IMR-90 (cell line): ENCODE measurements around the gene PTPN13. TPM values are rescaled to one million over a fixed set of nuclear protein-coding genes. Genes with fewer than 3 reads are reported as not detected.
A peak's percentile ranks its signal among the peaks of the same experiment; 100 is the strongest.

Source experiments
- ATAC-seq: fragments of 200-7000 bp; cut with Tn5 transposase; 2 replicates; pipeline ENCODE4 v1.9.1; 2020; ENCODE audit warnings: low read depth, mild to moderate bottlenecking, moderate library complexity
- BruUV-seq: library from RNA; stranded (reverse); fragments of 400-500 nt; replicated peaks from 2 replicates; lab custom pipeline; 2021; lab: Mats Ljungman, UMichigan
- CTCF ChIA-PET: fragments of 300-600 bp; formaldehyde crosslinking; extraction: SDS; loops from one replicate; lab custom pipeline; 2021; ENCODE audit warnings: antibody characterized with exemption; lab: Yijun Ruan, JAX
- POLR2A ChIA-PET: fragments of 300-600 bp; sonication (Branson Sonifier 250); formaldehyde crosslinking; loops from one replicate; lab custom pipeline; 2022; ENCODE audit warnings: antibody characterized with exemption; ENCODE audit not compliant: unreplicated experiment; lab: Charles Lee
- DNase-seq: peaks from one replicate; pipeline ENCODE4 v3.0.0; 2013
- H2AFZ ChIP-seq: replicated peaks from 2 replicates; pipeline ENCODE3; 2013; ENCODE audit warnings: low read length, mild to moderate bottlenecking; ENCODE audit not compliant: poor library complexity
- H2AK5ac ChIP-seq: 2 replicates; pipeline ENCODE4 v1.6.1; 2013; ENCODE audit warnings: low read depth, low read length, inconsistent platforms
- H2AK9ac ChIP-seq: replicated peaks from 2 replicates; pipeline ENCODE3; 2013; ENCODE audit warnings: mild to moderate bottlenecking, low read depth, low read length, moderate library complexity; ENCODE audit not compliant: poor library complexity
- H2BK120ac ChIP-seq: 2 replicates; pipeline ENCODE4 v1.6.1; 2013; ENCODE audit warnings: low read depth, low read length, inconsistent platforms
- H2BK15ac ChIP-seq: 3 replicates; pipeline ENCODE4 v1.6.1; 2013; ENCODE audit warnings: low read depth, low read length, inconsistent platforms
- H2BK20ac ChIP-seq: 2 replicates; pipeline ENCODE4 v1.6.1; 2013; ENCODE audit warnings: low read depth, mild to moderate bottlenecking, inconsistent platforms, low read length, moderate library complexity
- H2BK5ac ChIP-seq: 2 replicates; pipeline ENCODE4 v1.6.1; 2013; ENCODE audit warnings: mild to moderate bottlenecking, low read depth, low read length, inconsistent platforms; ENCODE audit not compliant: poor library complexity, severe bottlenecking
- H3K14ac ChIP-seq: replicated peaks from 2 replicates; pipeline ENCODE4 v1.6.1; 2013; ENCODE audit warnings: low read depth, low read length, inconsistent platforms
- H3K18ac ChIP-seq: 2 replicates; pipeline ENCODE4 v1.6.1; 2013; ENCODE audit warnings: low read depth, low read length, control low read depth
- H3K23ac ChIP-seq: 2 replicates; pipeline ENCODE4 v1.6.1; 2013; ENCODE audit warnings: low read depth, low read length, inconsistent platforms
- H3K27ac ChIP-seq: 2 replicates; pipeline ENCODE4 v1.5.1; 2013; ENCODE audit warnings: mild to moderate bottlenecking, control low read depth, low read length; ENCODE audit not compliant: insufficient read depth
- H3K27me3 ChIP-seq: 2 replicates; pipeline ENCODE4 v1.6.1; 2013; ENCODE audit warnings: low read length; ENCODE audit not compliant: control insufficient read depth, insufficient read depth
- H3K36me3 ChIP-seq: 2 replicates; pipeline ENCODE4 v1.6.1; 2013; ENCODE audit warnings: low read length, mixed read lengths; ENCODE audit not compliant: control insufficient read depth, insufficient read depth
- H3K4ac ChIP-seq: 2 replicates; pipeline ENCODE4 v1.6.1; 2013; ENCODE audit warnings: low read depth, low read length, inconsistent platforms
- H3K4me1 ChIP-seq: 2 replicates; pipeline ENCODE4 v1.6.1; 2013; ENCODE audit warnings: low read length, mixed read lengths; ENCODE audit not compliant: control insufficient read depth, insufficient read depth
- H3K4me2 ChIP-seq: 2 replicates; pipeline ENCODE4 v1.6.1; 2013; ENCODE audit warnings: low read depth, mild to moderate bottlenecking, control low read depth, low read length, moderate library complexity
- H3K4me3 ChIP-seq: 2 replicates; pipeline ENCODE4 v1.5.1; 2013; ENCODE audit warnings: low read depth, mild to moderate bottlenecking, control low read depth, low read length, moderate library complexity; ENCODE audit not compliant: insufficient read depth
- H3K56ac ChIP-seq: 2 replicates; pipeline ENCODE4 v1.6.1; 2013; ENCODE audit warnings: low read length, inconsistent platforms; ENCODE audit not compliant: insufficient read depth; ENCODE audit errors: extremely low read depth
- H3K79me1 ChIP-seq, 2 experiments: 2 replicates each; pipeline ENCODE4 v1.6.1; 2013; ENCODE audit warnings: low read length in 2 of 2, inconsistent platforms in 1 of 2, low read depth in 1 of 2
- H3K9ac ChIP-seq: 2 replicates; pipeline ENCODE4 v1.6.1; 2013; ENCODE audit warnings: low read depth, low read length, control low read depth
- H3K9me1 ChIP-seq: 2 replicates; pipeline ENCODE4 v1.6.1; 2013; ENCODE audit warnings: low read length, inconsistent platforms; ENCODE audit not compliant: insufficient read depth
- H3K9me3 ChIP-seq: 2 replicates; pipeline ENCODE4 v1.6.1; 2013; ENCODE audit warnings: low read length; ENCODE audit not compliant: control insufficient read depth, insufficient read depth
- H4K20me1 ChIP-seq: 2 replicates; pipeline ENCODE4 v1.6.1; 2013; ENCODE audit warnings: low read length, inconsistent platforms; ENCODE audit not compliant: insufficient read depth
- H4K5ac ChIP-seq: 2 replicates; pipeline ENCODE4 v1.6.1; 2013; ENCODE audit warnings: mild to moderate bottlenecking, low read depth, low read length, control low read depth
- H4K8ac ChIP-seq, 2 experiments: 2 replicates each; pipeline ENCODE4 v1.6.1; 2013; ENCODE audit warnings: low read depth in 2 of 2, low read length in 2 of 2, control low read depth in 1 of 2, inconsistent platforms in 1 of 2
- H4K91ac ChIP-seq: 2 replicates; pipeline ENCODE4 v1.6.1; 2013; ENCODE audit warnings: low read depth, low read length, inconsistent platforms; ENCODE audit not compliant: insufficient read depth
- BHLHE40 ChIP-seq: fragments of 150-350 bp; IDR thresholded peaks from 2 replicates; pipeline ENCODE4 v1.6.1; 2016; ENCODE audit warnings: mild to moderate bottlenecking, low read depth, low read length
- CEBPB ChIP-seq: IDR thresholded peaks from 2 replicates; pipeline ENCODE4 v1.6.1; 2012; ENCODE audit warnings: low read depth, low read length, improper control_type of control experiment
- CHD1 ChIP-seq: IDR thresholded peaks from 2 replicates; pipeline ENCODE4 v1.6.1; 2012; ENCODE audit warnings: low read depth, low read length, improper control_type of control experiment
- ELK1 ChIP-seq: fragments of 150-350 bp; IDR thresholded peaks from 2 replicates; pipeline ENCODE4 v1.6.1; 2016; ENCODE audit warnings: low read depth, mild to moderate bottlenecking, low read length, moderate library complexity, borderline replicate concordance
- FOS ChIP-seq: fragments of 150-350 bp; IDR thresholded peaks from 2 replicates; pipeline ENCODE4 v1.6.1; 2016; ENCODE audit warnings: low read depth, low read length
- MAFK ChIP-seq: IDR thresholded peaks from 2 replicates; pipeline ENCODE4 v1.6.1; 2012; ENCODE audit warnings: low read depth, low read length, improper control_type of control experiment
- MAZ ChIP-seq: IDR thresholded peaks from 2 replicates; pipeline ENCODE4 v1.6.1; 2012; ENCODE audit warnings: low read depth, mild to moderate bottlenecking, low read length, improper control_type of control experiment, moderate library complexity, borderline replicate concordance
- MXI1 ChIP-seq: IDR thresholded peaks from 2 replicates; pipeline ENCODE4 v1.6.1; 2012; ENCODE audit warnings: low read depth, mild to moderate bottlenecking, low read length, moderate library complexity, borderline replicate concordance
- NFE2L2 ChIP-seq: fragments of 150-350 bp; IDR thresholded peaks from 2 replicates; pipeline ENCODE4 v1.6.1; 2016; ENCODE audit warnings: low read depth, mild to moderate bottlenecking, low read length
- POLR2A ChIP-seq: IDR thresholded peaks from 2 replicates; pipeline ENCODE4 v1.6.1; 2012; ENCODE audit warnings: mild to moderate bottlenecking, low read depth, low read length
- RAD21 ChIP-seq: IDR thresholded peaks from 2 replicates; pipeline ENCODE4 v1.6.1; 2012; ENCODE audit warnings: low read length, improper control_type of control experiment
- RCOR1 ChIP-seq: IDR thresholded peaks from 2 replicates; pipeline ENCODE4 v1.6.1; 2012; ENCODE audit warnings: mild to moderate bottlenecking, low read length, improper control_type of control experiment; ENCODE audit not compliant: insufficient replicate concordance
- RFX5 ChIP-seq: IDR thresholded peaks from 2 replicates; pipeline ENCODE4 v1.8.0; 2012; ENCODE audit warnings: low read depth, mild to moderate bottlenecking, low read length, moderate library complexity
- SMC3 ChIP-seq: fragments of 150-350 bp; IDR thresholded peaks from 2 replicates; pipeline ENCODE4 v1.6.1; 2016; ENCODE audit warnings: low read depth, mild to moderate bottlenecking, antibody characterized with exemption, low read length, moderate library complexity
- WGBS, 2 experiments: methylation state at CpG; one replicate each; pipeline versions ENCODE4 v1.1.5 to v1.1.7; 2013; ENCODE audit warnings: missing lambda C conversion rate in 2 of 2; ENCODE audit not compliant: insufficient read length in 1 of 2; ENCODE audit errors: extremely low coverage in 2 of 2; 5-methylcytosine and 5-hydroxymethylcytosine counted together
- dilution Hi-C: fragments of 300-500 bp; cut with HindIII; formaldehyde crosslinking; loops from one replicate; pipeline ENCODE4 v1.14.3; 2018; ENCODE audit warnings: low sequenced_read_pairs; ENCODE audit not compliant: unreplicated experiment
- in situ Hi-C: fragments of 300-500 bp; cut with MboI; formaldehyde crosslinking; loops from 3 replicates; pipeline ENCODE4 v1.14.3; 2019; ENCODE audit warnings: low sequenced_read_pairs, inconsistent platforms, mixed read lengths
- intact Hi-C: fragments of 100-400 bp; cut with micrococcal nuclease; formaldehyde crosslinking; loops from 2 replicates; pipeline ENCODE4 v1.10.0; 2022
- polyA plus RNA-seq, 3 experiments: library from polyadenylated mRNA; depleted of rRNA; stranded (reverse); fragments of >200 nt; gene quantifications; 2 replicates each; pipeline ENCODE4 v1.2.3, GENCODE V29; 2012; ENCODE audit warnings: low replicate concordance in 1 of 3
- total RNA-seq: library from RNA; depleted of rRNA; stranded (reverse); fragments of >200 nt; gene quantifications from 2 replicates; pipeline ENCODE4 v1.2.3, GENCODE V29; 2012
- TF ChIP-seq, protein P1 (sequence below): conservative IDR thresholded peaks from 2 replicates; pipeline ENCODE4 v1.5.1; 2012; ENCODE audit warnings: mild to moderate bottlenecking, low read depth, low read length, improper control_type of control experiment

Gene PTPN13
- total and polyA plus RNA-seq, 2 of the 4 experiments (the other 2 are of a cell fraction) = 7.7 to 29.0 TPM

- H2BK120ac ChIP-seq = no peak overlapping the region
- H3K79me1 ChIP-seq = peaks cover 4 to 22% of the 10 kb centered on the region in 2 experiments; a peak in 2 of 4 replicates
- no peak overlapping the region; a peak in 1 of 4 replicates for H4K8ac ChIP-seq
- H3K14ac ChIP-seq = no peak overlapping the region
- 0 out of 2 replicates have a peak, but pooled peaks cover 1% of the 10 kb centered on the region for H3K36me3 ChIP-seq
- no peak overlapping the region for H4K5ac ChIP-seq
- peaks cover 3% of the 10 kb centered on the region; the same call in 1 of the 2 replicates for H3K9me1 ChIP-seq
- H4K20me1 ChIP-seq = peaks cover 8% of the 10 kb centered on the region; the same call in 1 of the 2 replicates
- no peak overlapping the region for H3K9ac ChIP-seq
- no peak overlapping the region for H2BK5ac ChIP-seq
- no peak overlapping the region for H3K18ac ChIP-seq
- H3K23ac ChIP-seq = no peak overlapping the region
- no peak overlapping the region for H3K27ac ChIP-seq
- H3K27me3 ChIP-seq = no peaks in the 10 kb centered on the region
- peaks cover 3% of the 10 kb centered on the region; the same call in 1 of the 2 replicates for H3K4me1 ChIP-seq
- intact Hi-C loops (no loop called here), in situ Hi-C loops (no loop called here), dilution Hi-C loops (no loop called here)
- no peaks in the 10 kb centered on the region for H3K9me3 ChIP-seq
- no peak overlapping the region for H3K4me3 ChIP-seq
- no peak overlapping the region for H2BK20ac ChIP-seq
- H4K91ac ChIP-seq = no peak overlapping the region
- WGBS, 2 experiments = no CpG with 5 or more reads among the region's 2 CpGs
- no peak overlapping the region for H2AFZ ChIP-seq
- no TSS peak for BruUV-seq
- no peak overlapping the region for H2BK15ac ChIP-seq
- no peak for TF ChIP-seq NFE2L2
- TF ChIP-seq MXI1 = no peak
- TF ChIP-seq CHD1 = no peak
- no peak for TF ChIP-seq RFX5
- no peak for TF ChIP-seq POLR2A
- no peak for TF ChIP-seq MAFK
- TF ChIP-seq FOS = no peak
- no peak for TF ChIP-seq RAD21
- no peak for TF ChIP-seq CEBPB
- no peak for TF ChIP-seq MAZ
- no peak for TF ChIP-seq SMC3
- no peak for TF ChIP-seq ELK1
- TF ChIP-seq RCOR1 = no peak
- TF ChIP-seq, protein P1, sequence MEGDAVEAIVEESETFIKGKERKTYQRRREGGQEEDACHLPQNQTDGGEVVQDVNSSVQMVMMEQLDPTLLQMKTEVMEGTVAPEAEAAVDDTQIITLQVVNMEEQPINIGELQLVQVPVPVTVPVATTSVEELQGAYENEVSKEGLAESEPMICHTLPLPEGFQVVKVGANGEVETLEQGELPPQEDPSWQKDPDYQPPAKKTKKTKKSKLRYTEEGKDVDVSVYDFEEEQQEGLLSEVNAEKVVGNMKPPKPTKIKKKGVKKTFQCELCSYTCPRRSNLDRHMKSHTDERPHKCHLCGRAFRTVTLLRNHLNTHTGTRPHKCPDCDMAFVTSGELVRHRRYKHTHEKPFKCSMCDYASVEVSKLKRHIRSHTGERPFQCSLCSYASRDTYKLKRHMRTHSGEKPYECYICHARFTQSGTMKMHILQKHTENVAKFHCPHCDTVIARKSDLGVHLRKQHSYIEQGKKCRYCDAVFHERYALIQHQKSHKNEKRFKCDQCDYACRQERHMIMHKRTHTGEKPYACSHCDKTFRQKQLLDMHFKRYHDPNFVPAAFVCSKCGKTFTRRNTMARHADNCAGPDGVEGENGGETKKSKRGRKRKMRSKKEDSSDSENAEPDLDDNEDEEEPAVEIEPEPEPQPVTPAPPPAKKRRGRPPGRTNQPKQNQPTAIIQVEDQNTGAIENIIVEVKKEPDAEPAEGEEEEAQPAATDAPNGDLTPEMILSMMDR = no peak
- no peak for TF ChIP-seq BHLHE40
- ATAC-seq (peak; percentile 67), DNase-seq (peak; percentile 21)
- ChIA-PET POLR2A (no interaction called here), CTCF (no interaction called here)
- no peak overlapping the region for H2AK5ac ChIP-seq
- H3K4me2 ChIP-seq = peak overlapping the region; percentile 69
- H3K56ac ChIP-seq = no peak overlapping the region
- H2AK9ac ChIP-seq = no peak overlapping the region
- H3K4ac ChIP-seq = no peak overlapping the region
These were observed 39.7 kb downstream of the PTPN13 start for GRCh38 chr4:86633854-86634253.
